ENCODE results near the gene WBP11. TPM values are rescaled to one million over a fixed set of nuclear protein-coding genes. Genes with fewer than 3 reads are reported as not detected.

WBP11 gene
- total RNA-seq, 1 experiment from 2014 or later: 75.9 TPM

- CTCF ChIA-PET: no interaction called here
- no peak for TF ChIP-seq CTCF (IDR thresholded peaks at IDR 0.05; ENCODE audit: unreplicated experiment)
Observed at GRCh38 chr12:14839262-14839661, 36.0 kb upstream of the WBP11 start.

GRCh38 chr12:14836336-14837210 is 33.3 kb upstream of the WBP11 start:
- Mint-ChIP-seq H3K27me3 (ENCODE audit: unreplicated experiment) (no peaks in the 10 kb centered on the region), H3K36me3 (ENCODE audit: insufficient read depth, unreplicated experiment) (no peaks in the 10 kb centered on the region), H3K9me3 (ENCODE audit: low read depth, unreplicated experiment) (peaks cover 3% of the 10 kb centered on the region), H3K4me1 (ENCODE audit: low read depth, unreplicated experiment) (peaks cover 15% of the 10 kb centered on the region), H3K27ac (ENCODE audit: unreplicated experiment) (no peak overlapping the region), H3K4me3 (ENCODE audit: low read depth, unreplicated experiment) (no peak overlapping the region)
- BruUV-seq (replicated peaks): no TSS peak
- DNase-seq: peak; percentile 11
- no peak for TF ChIP-seq CTCF (IDR thresholded peaks at IDR 0.05; ENCODE audit: unreplicated experiment)
- CTCF ChIA-PET: no interaction called here
- intact Hi-C loops (cut with micrococcal nuclease; ENCODE audit: unreplicated experiment): no loop called here

More at GRCh38 chr12:14839262-14839661, 36.0 kb upstream of the WBP11 start:
- H3K27me3 Mint-ChIP-seq (ENCODE audit: unreplicated experiment): no peaks in the 10 kb centered on the region
- H3K4me1 Mint-ChIP-seq (ENCODE audit: low read depth, unreplicated experiment): peaks cover 12% of the 10 kb centered on the region
- H3K36me3 Mint-ChIP-seq (ENCODE audit: insufficient read depth, unreplicated experiment): no peaks in the 10 kb centered on the region
- no peak for DNase-seq
- intact Hi-C loops (cut with micrococcal nuclease; ENCODE audit: unreplicated experiment): no loop called here
- H3K27ac Mint-ChIP-seq (ENCODE audit: unreplicated experiment): no peak overlapping the region
- H3K4me3 Mint-ChIP-seq (ENCODE audit: low read depth, unreplicated experiment): no peak overlapping the region
- no peaks in the 10 kb centered on the region for H3K9me3 Mint-ChIP-seq (ENCODE audit: low read depth, unreplicated experiment)
- no TSS peak for BruUV-seq (replicated peaks)

GRCh38 chr12:14834509-14834908 is 31.2 kb upstream of the WBP11 start:
- no peak for DNase-seq
- no peak overlapping the region for H3K27ac Mint-ChIP-seq (ENCODE audit: unreplicated experiment)
- H3K4me3 Mint-ChIP-seq (ENCODE audit: low read depth, unreplicated experiment): no peak overlapping the region
- no peak for TF ChIP-seq CTCF (IDR thresholded peaks at IDR 0.05; ENCODE audit: unreplicated experiment)
- CTCF ChIA-PET: no interaction called here
- intact Hi-C loops (cut with micrococcal nuclease; ENCODE audit: unreplicated experiment): no loop called here
- no TSS peak for BruUV-seq (replicated peaks)
- peaks cover 6% of the 10 kb centered on the region for H3K4me1 Mint-ChIP-seq (ENCODE audit: low read depth, unreplicated experiment)
- H3K36me3 Mint-ChIP-seq (ENCODE audit: insufficient read depth, unreplicated experiment): no peaks in the 10 kb centered on the region
- H3K27me3 Mint-ChIP-seq (ENCODE audit: unreplicated experiment): no peaks in the 10 kb centered on the region
- peaks cover 3% of the 10 kb centered on the region for H3K9me3 Mint-ChIP-seq (ENCODE audit: low read depth, unreplicated experiment)

GRCh38 chr12:14833952-14834351 is 30.7 kb upstream of the WBP11 start:
- H3K36me3 Mint-ChIP-seq (ENCODE audit: insufficient read depth, unreplicated experiment): no peaks in the 10 kb centered on the region
- no peak overlapping the region for H3K27ac Mint-ChIP-seq (ENCODE audit: unreplicated experiment)
- peaks cover 3% of the 10 kb centered on the region for H3K9me3 Mint-ChIP-seq (ENCODE audit: low read depth, unreplicated experiment)
- CTCF ChIA-PET: no interaction called here
- H3K27me3 Mint-ChIP-seq (ENCODE audit: unreplicated experiment): no peaks in the 10 kb centered on the region
- no peak overlapping the region for H3K4me3 Mint-ChIP-seq (ENCODE audit: low read depth, unreplicated experiment)
- no peak for DNase-seq
- no peak for TF ChIP-seq CTCF (IDR thresholded peaks at IDR 0.05; ENCODE audit: unreplicated experiment)
- peaks cover 6% of the 10 kb centered on the region for H3K4me1 Mint-ChIP-seq (ENCODE audit: low read depth, unreplicated experiment)
- intact Hi-C loops (cut with micrococcal nuclease; ENCODE audit: unreplicated experiment): no loop called here
- no TSS peak for BruUV-seq (replicated peaks)

Measured in Calu3 (cell line).